GM23248 (cell line): ENCODE measurements around the gene N4BP2.

ENCODE experiments used
- EZH2 ChIP-seq: fragments of 200-600 bp; sonication (generic); IDR thresholded peaks from 2 replicates; pipeline ENCODE4 v1.6.1; 2018; ENCODE audit warnings: antibody characterized with exemption, mild to moderate bottlenecking; ENCODE audit not compliant: insufficient read depth, poor library complexity, severe bottlenecking
- EZH2phosphoT487 ChIP-seq: fragments of 200-600 bp; sonication (generic); IDR thresholded peaks from 2 replicates; pipeline ENCODE4 v1.6.1; 2018; ENCODE audit warnings: antibody characterized with exemption, moderate library complexity, mild to moderate bottlenecking, low read depth; ENCODE audit not compliant: insufficient read depth

- TF ChIP-seq EZH2 (no peak), EZH2phosphoT487 (no peak)
Measured at GRCh38 chr4:40119344-40119743, 62.7 kb downstream of the N4BP2 start.
